ENCODE data around the gene TRERF1.
"Not testable (repeated sequence)": the region's sequence is repeated elsewhere in the genome, so short reads cannot be mapped to it uniquely, and the experiment has no call there.

The TRERF1 gene

DNA sequence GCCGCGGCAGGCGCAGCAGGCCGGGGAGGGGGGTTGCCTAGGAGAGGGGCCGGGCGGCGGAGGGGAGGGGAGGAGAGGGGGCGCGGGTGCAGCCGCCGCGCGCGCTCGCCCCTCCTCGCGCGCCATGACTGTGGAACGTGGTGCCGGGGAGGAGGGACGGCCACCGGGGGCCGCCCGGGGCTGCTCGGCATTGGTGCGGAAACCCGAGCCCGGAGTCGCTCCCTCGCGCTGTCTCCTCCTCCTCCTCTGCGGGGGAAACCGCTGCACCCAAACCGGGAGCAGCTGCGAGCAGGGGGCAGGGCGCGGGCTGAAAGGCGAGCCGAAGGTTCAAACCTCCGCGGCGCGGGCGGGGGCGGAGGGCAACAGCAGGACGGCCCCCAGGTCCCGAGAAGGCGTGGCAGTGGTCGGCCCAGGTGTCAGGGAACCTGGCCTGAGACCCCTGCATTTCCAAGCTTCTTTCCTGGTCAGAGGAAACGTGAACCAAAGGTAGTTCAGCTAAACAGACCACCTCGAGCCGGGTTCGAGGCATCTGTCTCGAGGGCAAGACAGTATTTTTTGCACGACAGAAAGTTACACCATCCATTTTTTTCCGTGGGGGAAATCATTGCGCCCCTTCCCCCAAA, 1.4 kb upstream of the TRERF1 start:
- in situ Hi-C loops (cut with HindIII; ENCODE audit: low pct_ligation_motif_present, low pct_unique_long_range_greater_than_20kb, low sequenced_read_pairs): no loop called here
- DNase-seq: peak; percentile 81

DNA sequence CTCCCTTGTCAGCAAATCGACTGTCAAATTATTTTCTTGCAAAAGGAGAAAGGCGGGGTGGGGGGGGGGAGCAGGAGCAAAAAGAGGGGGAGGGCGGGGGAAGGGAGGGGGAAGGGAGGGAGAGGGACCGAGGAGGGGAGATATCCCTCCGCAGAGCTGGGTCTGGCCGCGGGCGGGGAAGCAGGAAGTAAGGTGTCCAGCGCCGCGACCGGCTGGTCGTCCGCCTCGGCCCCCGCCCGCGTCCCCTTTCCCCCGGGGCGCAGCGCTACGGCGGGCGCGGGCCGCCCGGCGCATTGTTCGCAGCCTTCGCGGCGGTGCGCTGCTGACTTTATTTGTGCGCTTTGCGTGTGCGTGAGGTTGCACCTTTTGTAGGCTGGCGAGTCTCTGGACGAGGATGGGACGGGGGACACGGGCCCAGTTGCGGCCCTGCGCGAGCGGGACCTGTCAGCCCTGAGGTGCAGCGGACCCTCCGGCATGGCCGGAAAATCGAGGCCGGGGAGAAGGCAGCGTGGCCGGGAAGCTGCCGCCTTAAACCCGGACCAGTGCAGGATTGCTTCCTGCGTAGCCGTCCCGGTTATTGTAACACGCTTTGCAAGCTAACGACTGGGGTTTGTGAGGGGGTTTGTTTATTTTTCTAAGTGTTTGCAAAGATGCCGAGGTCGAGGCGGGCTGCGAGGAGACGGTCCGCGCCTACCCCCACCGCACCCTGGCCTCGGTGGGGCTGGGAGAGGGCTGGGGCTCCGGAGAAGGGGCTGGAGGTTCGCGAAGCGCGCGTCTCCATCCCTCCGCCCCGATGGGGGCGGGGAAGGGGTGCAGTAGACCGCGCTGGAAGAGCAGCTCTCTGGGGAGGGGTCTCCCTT, 675 bp upstream of the TRERF1 start:
- DNase-seq: peak; percentile 79
- in situ Hi-C loops (cut with HindIII; ENCODE audit: low pct_ligation_motif_present, low pct_unique_long_range_greater_than_20kb, low sequenced_read_pairs): no loop called here

DNA sequence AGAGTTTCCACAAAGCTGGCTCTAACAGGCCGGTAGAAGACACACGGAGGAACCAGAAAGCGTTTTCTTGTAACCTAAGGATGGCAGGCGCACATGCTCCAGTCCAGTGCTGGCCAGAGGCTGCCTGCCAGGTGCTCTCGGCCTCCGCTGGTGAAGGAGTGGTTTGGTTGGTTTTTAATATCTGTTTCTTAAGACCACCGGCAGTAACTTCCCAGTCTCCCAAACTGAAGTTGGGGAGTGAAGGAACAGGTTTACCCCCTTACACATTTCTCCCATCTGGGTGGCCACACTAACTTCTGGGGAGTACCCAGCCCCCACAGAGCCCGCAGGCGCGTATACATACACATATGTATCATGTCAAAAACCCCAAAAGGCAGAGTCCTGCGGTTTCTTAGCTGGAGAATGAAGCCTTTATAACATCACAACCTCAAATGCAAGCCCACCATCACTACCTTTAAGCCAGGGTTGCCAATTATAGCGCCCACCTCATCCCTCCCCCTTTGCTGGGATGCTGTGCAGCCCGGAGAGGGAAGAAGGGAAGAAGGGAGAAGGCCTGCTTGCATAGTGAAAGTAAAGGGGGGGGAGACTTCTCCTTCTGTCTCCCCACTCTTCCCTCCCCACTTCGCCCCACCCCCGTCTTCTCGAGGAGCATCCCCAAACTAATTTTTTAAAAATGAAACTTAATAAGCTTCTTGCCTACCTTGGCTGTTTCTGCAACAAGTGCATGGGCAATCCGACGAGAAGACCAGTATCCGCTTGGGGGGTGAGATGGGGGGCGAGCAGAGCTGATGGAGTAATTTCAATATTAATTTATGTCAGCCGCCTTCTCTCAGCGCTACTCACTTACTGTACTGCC, 1.0 kb downstream of the TRERF1 start:
- peak; percentile 10 for DNase-seq
- in situ Hi-C loops (cut with HindIII; ENCODE audit: low pct_ligation_motif_present, low pct_unique_long_range_greater_than_20kb, low sequenced_read_pairs): no loop called here

DNA sequence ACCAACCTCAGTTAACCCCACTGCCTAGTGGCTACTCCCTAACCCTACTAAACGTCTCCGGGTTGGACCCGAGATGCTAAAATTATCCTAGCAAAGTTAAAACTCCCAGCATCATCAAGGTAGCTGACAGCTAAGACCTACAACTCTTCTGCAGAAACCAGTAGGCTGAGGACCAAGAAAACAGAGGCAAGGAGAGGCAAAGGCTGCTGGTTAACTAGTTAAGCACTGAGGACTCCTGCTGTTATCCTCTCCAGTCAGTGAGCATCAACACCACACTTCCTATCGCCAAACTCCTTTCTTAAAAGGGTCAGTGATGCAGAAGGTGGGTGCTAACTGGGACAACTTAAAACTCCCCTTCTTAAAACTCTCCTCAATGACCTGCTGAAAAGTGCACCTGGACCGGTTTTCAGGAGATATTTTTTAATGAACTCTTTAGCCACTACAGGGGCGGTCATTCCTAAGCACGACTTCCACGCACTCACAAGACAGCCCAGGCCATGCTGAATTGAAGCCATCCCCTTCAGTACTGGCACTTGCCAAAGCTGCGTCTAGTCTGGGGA, 1.7 kb downstream of the TRERF1 start:
- no peak for DNase-seq
- in situ Hi-C loops (cut with HindIII; ENCODE audit: low pct_ligation_motif_present, low pct_unique_long_range_greater_than_20kb, low sequenced_read_pairs): no loop called here

DNA sequence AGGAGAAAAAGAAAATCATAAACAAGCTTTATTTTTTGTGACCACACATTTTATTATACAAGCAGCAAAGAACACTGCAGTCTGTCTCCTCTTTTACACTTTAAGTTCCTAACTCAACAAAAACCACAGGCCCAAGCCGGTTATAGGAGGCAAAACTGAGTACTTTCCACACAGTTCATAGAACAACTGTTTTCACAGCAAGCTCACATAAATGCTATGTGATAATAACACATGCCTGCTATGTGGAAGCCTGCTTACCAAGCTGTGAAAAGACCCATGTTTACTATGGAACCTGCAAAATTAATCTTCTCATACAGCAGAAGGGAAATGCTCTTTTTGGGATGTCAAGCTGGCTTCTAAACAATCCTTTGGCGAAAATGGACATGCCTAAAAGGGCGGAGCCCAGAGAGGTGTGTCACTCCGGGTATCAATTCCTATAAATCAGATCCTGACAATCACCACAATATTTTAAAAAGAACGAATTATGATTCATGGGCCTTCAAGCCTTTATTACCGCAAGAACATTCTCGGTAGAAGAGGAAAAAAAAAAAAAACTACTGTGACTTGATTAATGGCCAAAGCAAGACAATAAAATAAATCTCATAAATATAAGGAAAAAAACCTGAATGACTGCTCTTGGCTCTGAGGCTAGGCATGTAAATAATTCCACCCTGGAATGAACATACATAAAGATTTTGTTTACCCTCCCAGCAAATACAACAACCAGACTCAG, 2.6 kb downstream of the TRERF1 start:
- no peak for DNase-seq
- in situ Hi-C loops (cut with HindIII; ENCODE audit: low pct_ligation_motif_present, low pct_unique_long_range_greater_than_20kb, low sequenced_read_pairs): no loop called here

DNA sequence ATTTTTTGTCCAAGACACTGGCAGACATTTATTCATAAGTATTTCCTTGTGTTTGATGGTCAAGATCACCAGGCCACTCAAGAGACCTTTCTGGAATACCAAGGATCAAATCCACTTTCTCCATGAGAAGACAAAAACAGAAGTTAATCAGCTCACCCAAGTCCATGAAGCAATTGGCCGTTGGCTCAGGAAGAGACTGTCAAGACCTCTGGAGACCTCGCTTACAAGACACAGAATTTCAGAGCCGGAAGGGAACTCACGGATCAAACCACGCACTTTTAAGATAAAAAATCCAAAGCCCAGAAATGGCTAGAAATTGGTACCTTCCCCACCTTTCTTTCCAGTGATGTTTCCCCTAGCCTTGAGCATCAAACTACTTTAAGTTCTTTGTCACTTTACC, 3.3 kb downstream of the TRERF1 start:
- in situ Hi-C loops (cut with HindIII; ENCODE audit: low pct_ligation_motif_present, low pct_unique_long_range_greater_than_20kb, low sequenced_read_pairs): no loop called here
- DNase-seq: no peak

DNA sequence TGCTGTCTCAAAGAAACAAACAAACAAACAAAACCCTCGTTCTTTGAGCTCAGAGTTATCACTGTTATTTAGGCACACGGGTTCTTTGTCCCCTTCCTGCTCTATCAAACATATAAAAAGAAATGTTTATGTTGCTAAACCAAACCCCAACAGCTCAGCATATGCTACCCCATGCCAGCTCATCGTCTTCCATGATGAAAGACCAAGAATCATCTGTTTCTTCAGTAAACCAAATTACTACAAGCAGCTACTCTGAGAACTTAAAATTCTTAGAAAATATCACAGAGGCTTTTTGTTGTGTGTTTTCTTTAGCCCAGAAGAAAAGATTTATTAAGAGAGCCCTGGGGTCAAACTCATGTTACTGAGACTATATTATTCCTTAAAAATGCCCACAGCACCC, 4.7 kb downstream of the TRERF1 start:
- in situ Hi-C loops (cut with HindIII; ENCODE audit: low pct_ligation_motif_present, low pct_unique_long_range_greater_than_20kb, low sequenced_read_pairs): no loop called here
- no peak for DNase-seq

DNA sequence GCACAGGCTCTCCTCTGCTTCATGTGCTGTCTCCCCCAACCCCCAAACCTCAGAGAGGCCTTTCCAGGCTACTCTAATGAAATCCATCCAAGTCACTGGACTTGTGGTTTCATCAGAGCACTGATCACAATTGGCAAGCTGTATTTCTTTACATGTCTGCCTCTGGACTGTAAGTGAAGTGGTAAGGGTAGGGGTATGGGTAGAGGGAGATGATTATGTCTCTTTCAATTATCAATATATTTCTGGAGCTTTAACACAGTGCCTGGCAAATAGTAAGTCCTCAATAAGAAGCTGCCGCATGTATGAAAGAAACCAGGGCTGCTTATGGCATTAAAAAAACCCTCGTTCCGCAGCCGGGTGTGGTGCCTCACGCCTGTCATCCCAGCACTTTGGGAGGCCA, 5.4 kb downstream of the TRERF1 start:
- in situ Hi-C loops (cut with HindIII; ENCODE audit: low pct_ligation_motif_present, low pct_unique_long_range_greater_than_20kb, low sequenced_read_pairs): no loop called here
- DNase-seq: no peak

DNA sequence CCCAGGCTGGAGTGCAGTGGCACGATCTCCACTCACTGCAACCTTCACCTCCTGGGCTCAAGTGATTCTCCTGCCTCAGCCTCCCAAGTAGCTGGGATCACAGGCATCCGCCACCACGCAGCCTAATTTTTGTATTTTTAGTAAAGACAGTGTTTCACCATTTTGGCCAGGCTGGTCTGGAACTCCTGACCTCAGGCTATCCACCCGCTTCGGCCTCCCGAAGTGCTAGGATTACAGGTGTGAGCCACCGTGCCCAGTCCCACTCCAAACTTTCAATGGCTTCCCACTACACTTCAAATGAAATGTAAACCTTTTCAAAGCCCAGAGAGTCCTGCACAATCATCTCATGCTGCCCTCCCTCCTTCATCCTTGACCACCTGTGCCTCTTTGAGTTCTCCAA, 5.8 kb downstream of the TRERF1 start:
- DNase-seq; in situ Hi-C loops (cut with HindIII; ENCODE audit: low pct_ligation_motif_present, low pct_unique_long_range_greater_than_20kb, low sequenced_read_pairs): not testable (repeated sequence)

DNA sequence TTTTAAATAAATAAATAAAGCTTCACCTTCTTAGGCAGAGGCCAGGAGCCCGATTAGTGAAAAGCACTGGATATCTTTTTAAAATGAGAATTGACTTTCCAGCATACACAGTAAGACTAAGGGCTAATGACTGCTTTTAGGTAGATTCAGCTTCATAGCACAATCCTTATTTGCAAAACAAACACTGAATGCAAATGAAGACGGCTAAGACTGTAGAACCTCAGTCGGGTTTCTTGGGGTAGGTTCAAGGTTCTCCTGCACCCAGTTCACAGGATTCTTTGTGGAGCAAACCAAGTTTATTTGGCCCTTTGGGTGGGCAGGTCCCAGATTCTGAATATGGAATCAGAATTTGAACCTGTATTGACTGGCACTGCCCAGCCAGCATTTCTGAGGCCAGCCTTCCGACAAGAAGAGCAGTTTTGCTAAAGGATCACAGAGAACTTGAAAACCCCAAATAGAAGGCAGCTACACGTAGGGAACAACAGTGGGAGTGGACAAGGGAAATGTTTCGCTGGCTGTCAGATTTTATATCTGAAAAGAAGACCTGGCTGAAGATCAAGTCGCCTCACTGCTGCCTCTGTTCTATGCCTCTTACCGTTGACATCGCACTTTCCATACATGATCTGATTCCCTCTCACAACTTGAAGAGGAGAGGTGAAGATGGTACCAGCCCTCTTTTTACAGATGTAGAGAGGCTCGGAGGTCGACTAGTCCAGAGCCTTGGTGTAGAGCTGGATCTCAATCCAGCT, 8.2 kb downstream of the TRERF1 start:
- no peak for DNase-seq
- in situ Hi-C loops (cut with HindIII; ENCODE audit: low pct_ligation_motif_present, low pct_unique_long_range_greater_than_20kb, low sequenced_read_pairs): no loop called here

DNA sequence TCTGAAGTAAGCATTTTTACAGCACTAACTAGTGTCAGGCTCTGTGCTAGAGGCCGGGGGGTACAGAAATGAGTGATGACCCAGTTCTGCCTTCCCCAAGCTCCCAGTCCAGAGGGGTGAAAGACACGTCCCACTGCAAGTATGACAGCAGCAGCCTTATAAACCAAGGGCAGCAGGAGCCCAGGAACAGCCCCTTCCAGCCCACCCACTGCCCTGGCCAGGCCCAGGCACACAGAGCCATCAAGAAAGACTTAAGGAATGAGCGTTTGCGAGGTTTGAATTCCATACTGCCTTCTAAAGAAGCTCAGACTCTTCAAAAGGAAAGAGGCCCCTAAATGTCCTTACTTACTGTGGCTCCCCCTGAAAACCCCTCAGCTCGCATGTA, 10.0 kb downstream of the TRERF1 start:
- no peak for DNase-seq
- in situ Hi-C loops (cut with HindIII; ENCODE audit: low pct_ligation_motif_present, low pct_unique_long_range_greater_than_20kb, low sequenced_read_pairs): no loop called here

DNA sequence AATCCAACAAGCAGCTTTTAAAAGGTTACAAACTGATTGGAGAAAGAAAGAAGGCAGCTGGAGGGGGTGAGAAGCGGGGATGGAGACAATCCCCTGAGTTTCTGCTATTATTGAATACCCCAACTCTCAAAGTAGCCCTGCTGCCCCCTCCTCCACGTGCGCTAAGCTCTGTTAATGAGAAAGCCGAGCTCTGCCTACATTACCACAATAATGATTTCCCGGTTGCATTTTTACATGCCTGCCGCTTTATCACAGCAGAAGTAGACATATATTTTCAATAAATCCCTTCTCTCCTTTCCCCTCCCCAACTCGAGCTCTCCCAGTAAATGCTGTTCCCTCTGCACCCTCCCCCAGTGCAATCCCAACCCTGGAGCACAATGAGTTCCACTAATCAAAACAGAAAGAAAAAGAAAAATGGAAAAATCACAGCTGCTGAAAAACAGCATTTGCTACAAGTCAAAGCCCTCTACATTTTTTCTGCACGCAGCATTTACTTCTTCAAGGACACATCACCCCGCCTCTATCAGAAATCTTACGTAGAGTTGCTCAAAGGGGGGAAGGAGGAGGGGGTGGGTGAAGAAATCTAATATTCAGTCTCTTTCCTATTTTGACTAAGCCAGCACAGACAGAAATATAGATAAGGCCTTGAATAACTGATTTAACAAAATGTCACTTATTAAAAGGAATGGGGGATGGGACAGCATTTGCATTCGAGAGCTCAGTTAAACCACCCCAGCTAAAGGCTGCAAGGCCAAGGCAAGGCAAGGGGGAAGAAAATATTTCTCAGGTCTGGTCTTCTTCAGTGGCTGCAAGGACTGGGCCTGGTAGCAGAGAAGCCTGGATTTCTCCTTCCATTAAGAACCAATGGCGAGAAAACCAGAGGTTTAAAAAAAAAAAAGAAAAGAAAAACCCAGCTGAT, 10.7 kb downstream of the TRERF1 start:
- in situ Hi-C loops (cut with HindIII; ENCODE audit: low pct_ligation_motif_present, low pct_unique_long_range_greater_than_20kb, low sequenced_read_pairs): no loop called here
- no peak for DNase-seq

DNA sequence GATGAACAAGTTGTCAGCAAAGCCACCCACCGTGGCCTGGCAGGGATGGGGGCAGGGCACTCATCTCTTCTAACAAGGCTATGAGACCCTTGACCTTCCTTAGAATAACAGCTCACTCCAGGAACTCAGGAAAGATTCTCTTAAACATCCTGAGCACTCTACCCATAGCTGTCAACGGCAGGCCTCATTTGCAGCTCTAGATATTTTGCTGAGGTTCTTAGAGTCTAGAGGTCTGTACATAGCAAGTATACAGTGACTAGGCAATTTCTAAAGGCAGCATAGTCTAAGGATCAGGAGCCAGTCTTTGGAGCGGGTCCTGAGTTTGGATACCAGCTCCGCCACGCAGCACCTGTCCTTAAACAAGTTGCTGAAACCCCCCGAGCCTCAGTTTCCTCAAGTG, 11.7 kb downstream of the TRERF1 start:
- DNase-seq: no peak
- in situ Hi-C loops (cut with HindIII; ENCODE audit: low pct_ligation_motif_present, low pct_unique_long_range_greater_than_20kb, low sequenced_read_pairs): no loop called here

DNA sequence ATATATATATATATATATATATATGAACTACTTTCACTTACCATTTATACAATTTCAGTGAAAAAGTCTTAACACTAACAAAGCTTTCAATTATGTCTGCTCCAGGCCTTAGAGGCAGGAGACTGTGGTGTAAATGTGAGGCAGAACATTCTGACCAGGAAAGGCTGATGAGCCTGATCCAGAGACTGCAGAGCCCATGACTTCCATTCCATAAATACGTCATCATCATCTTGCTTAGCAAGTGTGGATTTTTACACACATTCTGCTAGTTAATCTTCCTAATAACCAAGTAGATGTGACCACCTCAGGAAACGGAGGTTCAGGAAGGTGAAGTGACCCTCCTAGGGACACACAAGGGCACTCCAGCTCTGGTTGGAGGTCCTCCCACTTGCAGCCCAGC, 14.9 kb downstream of the TRERF1 start:
- in situ Hi-C loops (cut with HindIII; ENCODE audit: low pct_ligation_motif_present, low pct_unique_long_range_greater_than_20kb, low sequenced_read_pairs): no loop called here

DNA sequence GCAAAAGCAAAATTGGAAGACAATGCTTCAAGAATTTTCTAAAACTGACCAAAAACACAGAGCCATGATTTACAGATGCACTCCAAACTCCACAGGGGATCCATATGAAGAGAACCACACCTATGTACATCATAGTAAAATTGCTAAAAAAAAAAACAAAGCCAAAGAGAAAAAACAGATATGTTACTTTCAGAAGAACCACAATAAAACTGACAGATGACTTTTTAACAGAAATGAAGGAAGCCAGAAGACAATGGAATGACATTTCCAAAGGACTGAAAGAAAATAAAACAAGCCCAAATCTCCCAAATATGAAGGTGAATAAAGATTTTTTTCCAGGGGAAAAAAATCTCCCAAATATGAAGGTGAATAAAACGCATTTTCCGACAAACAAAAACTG, 17.5 kb downstream of the TRERF1 start:
- in situ Hi-C loops (cut with HindIII; ENCODE audit: low pct_ligation_motif_present, low pct_unique_long_range_greater_than_20kb, low sequenced_read_pairs): no loop called here
- DNase-seq: peak; percentile 23

More for the DNA sequence above, 14.9 kb downstream of the TRERF1 start:
- no peak for DNase-seq

DNA sequence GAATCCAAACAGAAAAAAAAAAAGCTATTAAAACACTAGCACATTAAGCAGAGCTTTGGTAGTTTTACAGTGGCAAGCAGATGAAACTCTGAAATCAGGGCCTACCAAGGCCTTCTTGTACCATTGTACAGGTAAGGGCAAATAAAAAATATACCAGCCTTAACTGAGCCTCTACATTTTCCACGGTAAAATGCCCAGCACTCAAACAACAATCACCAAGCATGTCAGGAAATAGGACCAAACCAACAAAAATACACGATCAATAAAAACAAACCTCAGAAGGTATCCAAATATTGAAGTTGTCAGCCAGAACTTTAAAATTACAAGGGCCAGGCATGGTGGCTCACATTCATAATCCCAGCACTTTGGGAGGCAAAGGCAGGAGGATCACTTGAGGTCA, 18.3 kb downstream of the TRERF1 start:
- no peak for DNase-seq
- in situ Hi-C loops (cut with HindIII; ENCODE audit: low pct_ligation_motif_present, low pct_unique_long_range_greater_than_20kb, low sequenced_read_pairs): no loop called here

DNA sequence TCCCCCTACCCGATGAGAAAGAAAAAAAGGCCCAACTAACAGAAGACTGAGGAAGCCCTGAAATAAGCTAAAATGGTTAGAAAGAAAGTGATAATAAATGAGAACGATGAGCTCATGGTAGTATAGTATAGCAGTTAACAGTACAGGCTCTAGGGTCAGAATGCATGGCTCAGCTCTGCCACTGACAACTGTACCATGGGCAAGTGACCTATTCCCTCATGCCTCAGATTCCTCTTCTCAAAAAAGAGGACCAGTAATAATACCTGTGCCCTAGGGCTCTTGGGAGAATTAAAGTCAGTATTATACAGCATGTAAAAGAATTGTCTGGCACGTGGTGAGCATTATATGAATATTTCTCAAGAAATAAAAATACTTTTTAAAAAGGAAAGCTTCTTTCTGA, 19.8 kb downstream of the TRERF1 start:
- in situ Hi-C loops (cut with HindIII; ENCODE audit: low pct_ligation_motif_present, low pct_unique_long_range_greater_than_20kb, low sequenced_read_pairs): no loop called here

More for the DNA sequence above, 19.8 kb downstream of the TRERF1 start:
- DNase-seq: no peak
